GM19239 (cell line): Measurements from ENCODE around the gene AKNA.

Source experiments
- DNase-seq: peaks from one replicate; pipeline ENCODE4 v3.0.0; 2011; ENCODE audit warnings: low spot score; ENCODE audit not compliant: insufficient read length
- FAIRE-seq: peaks from 2 replicates; lab custom pipeline; 2011; peaks lifted over from hg19 to GRCh38; lab: Jason Lieb, UNC

The AKNA gene

DNA sequence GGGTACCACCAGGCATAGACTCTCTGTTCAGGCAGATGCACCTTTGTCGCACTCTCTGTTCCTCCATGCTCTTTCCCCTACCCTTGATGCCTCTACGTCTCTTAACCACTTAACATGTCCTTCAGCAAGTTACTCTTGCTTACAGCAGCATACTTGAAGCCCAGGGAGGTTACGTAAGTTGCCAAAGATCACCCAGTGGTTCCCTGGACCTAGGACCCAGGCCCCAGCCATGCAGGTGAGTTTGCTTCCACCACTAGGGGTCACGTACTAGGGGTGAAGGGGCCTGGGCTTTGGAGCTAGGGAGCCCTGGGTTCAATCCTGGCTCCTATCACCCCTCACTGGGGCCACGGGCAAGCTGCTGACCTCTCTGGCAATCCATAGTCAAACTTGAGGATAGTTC, 8.9 kb downstream of the AKNA start:
- DNase-seq (no peak), FAIRE-seq (no peak)

DNA sequence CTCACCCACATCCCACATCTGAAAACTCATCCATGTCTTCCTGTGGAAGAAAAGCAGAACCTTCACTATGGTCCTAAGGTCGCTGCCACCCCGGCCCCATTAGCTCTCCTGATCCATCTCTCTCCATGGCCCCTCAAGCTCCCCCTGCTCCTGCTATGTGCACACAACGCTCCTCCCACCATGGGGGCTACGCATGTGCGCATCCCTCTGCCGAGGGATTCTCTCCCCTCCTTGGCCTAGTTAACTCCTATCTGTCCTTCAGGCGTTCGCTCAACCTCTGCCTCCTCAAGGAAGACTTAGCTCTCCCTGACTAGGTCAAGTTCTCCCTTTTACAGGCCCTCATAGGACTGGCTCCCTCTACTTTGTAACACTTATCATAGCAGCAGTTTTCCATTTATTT, 9.8 kb downstream of the AKNA start:
- no peak for DNase-seq
- no peak for FAIRE-seq

DNA sequence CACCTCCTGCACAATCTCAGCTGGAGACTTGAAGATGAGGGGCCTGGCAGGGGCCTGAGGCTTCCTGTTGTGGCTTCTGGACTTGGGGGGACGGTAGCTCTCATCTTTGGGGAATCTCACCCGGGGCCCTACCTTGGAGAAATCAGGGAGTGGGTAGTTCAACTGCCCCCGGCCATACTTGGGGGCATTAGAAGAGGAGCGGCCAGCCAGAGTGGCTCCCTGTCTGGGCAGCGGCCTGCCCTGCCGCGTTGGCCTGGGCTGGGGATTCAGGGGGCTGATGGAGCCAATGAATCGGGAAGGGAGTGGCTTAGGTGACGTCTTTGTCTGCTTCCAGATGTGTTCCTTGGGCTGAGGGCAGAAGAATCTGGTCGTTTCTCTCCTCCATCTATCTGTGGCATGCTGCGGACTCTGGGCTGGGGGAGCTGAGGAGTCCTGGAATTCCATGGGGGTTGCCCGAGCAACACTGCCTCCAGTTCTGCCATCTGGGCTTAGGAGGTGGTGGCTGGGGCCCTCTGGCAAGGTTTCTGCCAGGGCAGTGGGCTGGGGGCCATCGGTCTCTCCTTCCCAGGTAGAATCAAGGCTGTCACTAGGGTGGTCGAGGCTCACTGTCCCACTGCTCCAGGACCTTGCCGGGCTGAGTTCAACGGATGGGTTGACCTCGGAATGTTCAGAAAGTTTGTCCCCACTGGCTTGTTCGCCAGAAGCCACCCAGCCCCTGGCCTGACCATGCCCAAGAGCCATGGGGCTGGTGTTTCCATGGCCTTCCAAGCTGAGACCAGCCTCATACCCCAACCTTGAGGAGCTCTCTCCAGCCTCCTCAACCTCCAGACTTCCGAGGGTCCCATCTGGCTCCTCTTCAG, 11.0 kb downstream of the AKNA start:
- no peak for FAIRE-seq

DNA sequence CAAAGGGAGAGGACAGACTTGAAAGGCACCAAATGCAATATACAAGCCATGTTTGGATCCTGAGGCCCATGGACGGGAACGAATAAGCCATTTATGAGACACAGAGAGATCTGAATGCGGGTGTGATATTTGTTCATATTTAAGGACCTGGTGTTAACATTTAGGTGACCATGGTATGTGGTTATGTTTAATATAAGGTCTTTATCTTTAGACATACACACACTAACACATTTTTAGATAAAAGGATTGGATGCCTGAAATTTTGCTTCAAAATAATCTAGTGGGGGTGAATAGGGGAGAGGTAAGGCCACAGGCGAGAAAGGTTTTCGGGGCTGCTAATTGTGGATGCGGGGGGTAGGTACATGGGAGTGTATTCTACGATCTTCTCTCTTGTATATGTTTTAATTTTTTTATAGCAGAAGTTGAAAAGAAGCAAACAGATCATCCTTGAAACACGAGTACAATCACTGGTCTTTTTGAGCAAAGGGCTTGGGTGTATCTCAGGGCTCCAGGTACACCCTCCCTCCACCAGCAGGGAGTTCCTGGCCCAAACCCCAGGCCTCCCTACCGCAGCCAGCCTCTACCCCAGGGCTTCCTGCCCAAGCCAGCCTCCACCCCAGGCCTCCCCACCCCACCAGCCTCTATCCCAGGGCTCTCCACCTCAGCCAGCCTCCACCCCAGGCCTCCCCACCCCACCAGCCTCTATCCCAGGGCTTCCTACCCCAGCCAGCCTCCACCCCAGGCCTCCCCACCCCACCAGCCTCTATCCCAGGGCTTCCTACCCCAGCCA, 12.2 kb downstream of the AKNA start:
- FAIRE-seq = no peak

More for the DNA sequence above, 11.0 kb downstream of the AKNA start:
- no peak for DNase-seq

DNA sequence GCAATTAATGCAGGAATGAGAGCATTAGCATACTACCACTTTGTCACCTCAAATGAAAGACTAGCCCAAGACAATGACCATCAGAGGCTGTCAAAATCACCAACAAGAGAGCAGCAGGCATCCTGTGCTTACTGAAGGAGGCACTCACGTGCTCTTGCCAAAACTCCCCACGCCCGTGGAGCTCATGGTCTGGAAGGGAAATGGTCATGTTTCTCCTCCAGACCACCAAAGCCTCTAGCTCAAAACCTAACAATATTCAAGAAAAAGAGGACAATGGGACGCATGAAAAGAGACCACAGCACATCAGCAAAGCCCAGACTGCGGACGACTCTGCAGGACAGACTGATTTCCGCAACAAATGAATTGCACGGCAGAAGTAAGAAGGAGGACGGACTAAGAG, 12.8 kb downstream of the AKNA start:
- DNase-seq (no peak), FAIRE-seq (no peak)

More for the DNA sequence above, 12.2 kb downstream of the AKNA start:
- no peak for DNase-seq

DNA sequence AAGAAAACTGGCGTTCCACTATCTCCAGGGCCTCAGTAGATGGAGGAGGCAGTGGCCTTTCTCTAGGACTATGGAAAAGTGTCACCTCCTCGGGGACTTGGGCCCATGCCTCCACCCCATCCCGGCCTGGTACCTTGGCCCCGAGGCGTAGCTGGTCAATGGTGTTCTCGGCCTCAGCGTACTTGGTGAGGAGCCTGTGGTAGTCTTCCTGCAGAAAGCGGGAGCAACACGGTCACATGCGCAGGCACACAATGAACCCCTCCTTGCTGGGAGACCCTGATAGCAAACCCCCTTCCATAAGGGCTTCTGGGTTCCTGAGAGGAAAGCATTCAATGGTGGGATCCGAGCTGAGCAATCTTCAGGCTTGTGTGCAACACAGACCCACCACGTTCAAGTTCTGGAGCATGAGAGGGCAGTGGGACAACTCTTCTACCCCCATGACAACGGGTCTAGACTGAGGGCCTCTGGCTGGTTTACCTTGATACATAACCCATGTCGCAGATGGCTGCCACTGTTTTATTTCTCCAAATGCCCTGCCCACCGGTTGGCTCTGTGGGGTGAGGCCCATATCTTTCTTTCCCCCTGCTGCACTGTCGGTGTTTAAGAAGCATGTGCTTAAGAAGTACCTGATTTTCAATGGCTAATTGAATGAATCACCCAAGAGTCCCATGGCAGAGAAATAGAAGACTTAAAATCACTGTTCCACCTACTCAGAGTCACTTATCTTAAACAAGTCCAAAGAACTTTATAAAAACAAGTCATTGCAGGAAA, 13.6 kb downstream of the AKNA start:
- FAIRE-seq = no peak

DNA sequence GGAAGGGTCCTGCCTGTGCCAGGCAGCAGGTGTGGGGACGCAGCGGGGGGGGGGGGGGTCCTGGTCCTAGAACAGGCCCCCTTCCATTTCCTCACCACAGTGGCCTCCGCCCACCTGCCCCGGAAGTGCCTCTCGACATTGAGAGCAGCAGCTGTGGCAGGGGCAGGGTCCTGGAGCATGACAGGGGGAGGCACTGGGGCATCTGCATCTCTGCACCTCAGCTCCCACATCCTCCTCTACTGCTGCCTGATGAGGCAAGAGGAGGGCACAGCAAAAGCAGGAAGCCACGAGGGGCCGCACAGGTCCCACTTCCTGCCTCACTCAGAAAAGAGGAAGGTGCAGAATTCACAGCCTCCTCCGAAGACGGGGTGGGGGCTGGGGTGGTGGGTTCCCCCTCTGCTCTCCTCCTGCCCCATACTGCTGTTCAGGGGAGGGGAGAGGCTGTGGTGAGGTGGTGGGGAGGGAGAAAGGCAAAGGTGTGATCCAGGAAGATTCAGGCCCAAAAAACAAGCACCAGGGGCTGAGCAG, 14.8 kb downstream of the AKNA start:
- DNase-seq (peak; percentile 83), FAIRE-seq (peak; percentile 99)

More for the DNA sequence above, 13.6 kb downstream of the AKNA start:
- DNase-seq = no peak

DNA sequence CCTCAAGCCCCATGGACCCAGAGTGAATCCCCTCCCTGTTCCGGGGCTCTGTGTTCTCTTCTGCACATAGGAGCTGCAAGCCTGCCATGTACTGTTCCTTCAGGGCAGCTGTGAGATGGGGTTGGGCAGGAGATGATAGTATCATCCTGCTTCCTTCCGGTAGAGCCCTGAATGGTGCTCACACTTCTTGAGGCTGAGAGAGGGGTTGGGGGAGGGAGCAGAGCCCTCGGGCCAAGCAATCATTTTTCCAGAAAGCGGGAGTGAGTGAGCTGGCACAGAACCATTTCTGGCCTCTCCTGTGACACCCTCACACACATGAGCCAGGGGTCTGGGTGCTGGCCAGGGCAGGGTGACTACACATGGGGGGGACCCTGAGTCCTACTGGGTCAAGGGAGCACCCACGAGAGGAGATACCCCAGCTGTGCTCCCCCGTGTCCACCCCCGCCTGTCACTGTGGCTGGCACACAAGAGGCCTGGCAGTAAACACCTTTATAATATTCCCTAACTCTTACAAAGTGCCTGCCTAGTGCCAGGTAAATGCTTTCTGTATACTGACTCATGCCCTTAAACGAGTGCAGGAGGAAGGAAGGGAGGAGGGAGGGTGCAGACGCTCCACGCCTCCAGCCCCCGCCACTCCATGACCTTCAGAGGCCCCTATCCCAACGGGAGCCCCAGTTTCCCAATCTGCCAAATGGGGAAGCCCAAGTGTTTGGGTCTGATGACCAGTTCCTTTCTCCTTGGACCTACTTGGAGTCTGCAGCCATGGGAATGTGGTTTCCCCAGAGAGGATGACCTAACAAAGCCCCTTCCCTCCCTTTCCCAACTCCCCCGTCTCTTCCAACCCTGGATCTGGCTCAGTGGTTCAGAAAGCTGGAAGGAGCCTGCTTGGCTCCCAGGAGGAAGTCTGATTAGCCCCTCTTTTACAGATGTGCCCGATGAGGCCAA, 15.5 kb downstream of the AKNA start:
- peak; percentile 45 for DNase-seq
- no peak for FAIRE-seq

DNA sequence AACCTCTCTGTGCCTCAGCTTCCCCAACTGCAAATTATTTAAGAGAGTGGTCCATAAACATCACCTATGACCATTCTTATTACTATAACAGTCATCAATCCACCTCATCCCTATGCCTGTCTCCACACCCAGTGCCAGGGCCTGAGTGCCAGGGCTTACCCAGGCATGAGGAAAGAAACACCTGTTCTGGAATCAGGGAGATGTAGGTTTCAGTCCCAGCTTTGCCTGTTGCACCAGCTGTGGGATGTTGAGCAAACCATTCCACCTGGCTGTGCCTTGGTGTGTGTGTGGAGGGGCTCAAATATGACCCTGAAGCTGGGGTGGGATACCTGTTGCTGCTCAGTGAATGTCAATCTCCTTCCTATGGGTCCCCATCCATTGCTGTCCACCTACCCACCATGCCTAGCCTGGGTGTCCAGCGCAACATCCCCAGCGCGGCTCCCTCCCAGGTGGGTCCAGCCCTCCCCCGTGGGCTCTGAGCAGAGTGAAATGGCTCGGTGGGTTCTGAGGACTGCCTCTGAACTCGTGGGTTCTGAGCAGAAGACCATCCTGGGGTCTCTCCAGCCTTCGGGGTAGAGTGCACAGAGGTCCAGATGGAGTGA, 16.3 kb downstream of the AKNA start:
- no peak for FAIRE-seq
- no peak for DNase-seq

DNA sequence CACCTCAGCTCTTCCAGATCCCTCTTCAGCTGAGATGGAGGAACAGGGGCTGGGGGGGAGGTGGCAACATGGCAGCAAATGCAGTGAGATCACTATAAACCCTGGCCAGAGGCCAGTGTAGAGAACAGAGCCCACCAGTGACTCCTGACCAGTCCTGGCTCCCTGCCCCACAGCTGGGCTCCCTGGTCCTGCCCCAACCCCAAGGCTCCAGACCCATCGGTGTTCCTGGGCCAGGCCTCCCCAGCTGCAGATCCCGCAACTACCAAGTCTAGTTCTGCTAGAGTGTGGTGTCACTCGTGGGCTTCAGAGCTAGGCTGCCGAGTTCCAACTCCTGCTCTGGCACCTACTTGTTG, 16.8 kb downstream of the AKNA start:
- FAIRE-seq (peak; percentile 31), DNase-seq (no peak)

DNA sequence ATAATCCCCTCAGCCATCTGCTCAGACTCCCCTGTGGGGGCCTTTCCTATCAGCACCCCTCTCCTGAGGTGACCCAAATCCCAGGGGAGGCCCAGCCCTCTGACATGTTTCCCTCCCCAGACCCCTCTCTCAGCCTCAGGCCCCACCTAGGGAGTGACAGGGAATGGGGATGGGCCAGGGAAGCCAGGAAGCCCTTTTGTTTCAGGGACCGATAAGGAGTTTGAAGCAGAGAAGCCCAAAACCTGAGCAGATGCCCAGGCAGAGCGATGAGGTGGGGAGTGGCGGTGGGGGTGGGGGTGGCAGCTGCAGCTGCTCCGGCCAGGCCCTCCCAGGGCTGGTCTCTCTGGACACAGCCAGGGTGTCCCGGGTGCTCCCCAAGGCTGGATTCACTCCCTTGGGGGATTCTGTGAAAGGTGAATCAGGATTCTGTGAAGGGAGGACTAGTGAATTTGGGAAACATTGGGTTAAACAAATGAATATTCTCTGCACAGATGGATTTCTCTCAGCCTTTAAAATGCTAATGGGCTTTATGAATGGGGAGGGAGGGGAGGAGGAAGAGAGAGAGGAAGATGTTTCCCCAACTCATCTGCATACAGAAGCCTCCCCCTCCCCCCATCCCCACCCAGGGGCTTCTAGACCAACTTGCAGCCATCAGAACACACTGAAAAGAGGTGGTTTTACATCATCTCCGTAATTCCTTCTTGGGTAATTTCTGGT, 17.4 kb downstream of the AKNA start:
- DNase-seq = no peak
- FAIRE-seq = peak; percentile 64

DNA sequence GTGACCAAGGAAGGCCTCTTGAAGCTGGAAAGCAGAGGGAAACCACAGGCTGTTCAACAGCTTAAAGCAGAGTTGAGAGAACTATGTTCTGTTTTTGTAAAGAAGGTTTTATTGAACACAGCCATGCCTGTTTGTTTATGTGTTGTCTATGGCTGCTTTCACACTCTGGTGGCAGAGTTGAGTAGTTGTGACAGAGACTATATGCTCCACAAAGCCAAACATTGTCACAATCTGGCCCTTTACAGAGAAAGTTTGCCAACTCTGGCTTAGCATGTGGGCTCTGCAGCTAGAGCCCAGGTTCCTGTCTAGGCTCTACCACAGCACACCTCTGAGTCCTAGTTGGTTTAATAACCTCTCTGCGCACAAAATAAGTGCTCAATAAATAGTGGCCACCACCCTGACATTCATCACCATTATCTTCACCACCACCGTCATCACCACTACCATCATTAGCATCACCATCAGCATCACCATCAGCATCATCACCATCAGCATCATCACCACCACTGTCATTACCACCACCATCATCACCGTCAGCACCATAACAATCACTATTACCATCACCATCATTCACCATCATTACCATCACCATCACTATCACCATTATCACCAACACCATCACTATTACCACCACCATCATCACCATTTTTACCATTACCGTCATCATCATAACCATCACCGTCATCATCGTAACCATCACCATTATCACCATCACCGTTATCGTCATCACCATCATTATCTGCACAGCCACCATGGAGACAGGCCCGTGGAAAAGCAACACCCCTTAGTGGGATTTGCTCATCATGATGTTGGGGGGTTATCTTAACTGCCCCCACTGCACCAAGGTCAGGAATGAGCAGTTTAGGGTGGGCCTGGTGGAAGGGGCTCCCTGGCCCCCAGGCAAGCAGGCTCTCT, 18.3 kb downstream of the AKNA start:
- no peak for FAIRE-seq

DNA sequence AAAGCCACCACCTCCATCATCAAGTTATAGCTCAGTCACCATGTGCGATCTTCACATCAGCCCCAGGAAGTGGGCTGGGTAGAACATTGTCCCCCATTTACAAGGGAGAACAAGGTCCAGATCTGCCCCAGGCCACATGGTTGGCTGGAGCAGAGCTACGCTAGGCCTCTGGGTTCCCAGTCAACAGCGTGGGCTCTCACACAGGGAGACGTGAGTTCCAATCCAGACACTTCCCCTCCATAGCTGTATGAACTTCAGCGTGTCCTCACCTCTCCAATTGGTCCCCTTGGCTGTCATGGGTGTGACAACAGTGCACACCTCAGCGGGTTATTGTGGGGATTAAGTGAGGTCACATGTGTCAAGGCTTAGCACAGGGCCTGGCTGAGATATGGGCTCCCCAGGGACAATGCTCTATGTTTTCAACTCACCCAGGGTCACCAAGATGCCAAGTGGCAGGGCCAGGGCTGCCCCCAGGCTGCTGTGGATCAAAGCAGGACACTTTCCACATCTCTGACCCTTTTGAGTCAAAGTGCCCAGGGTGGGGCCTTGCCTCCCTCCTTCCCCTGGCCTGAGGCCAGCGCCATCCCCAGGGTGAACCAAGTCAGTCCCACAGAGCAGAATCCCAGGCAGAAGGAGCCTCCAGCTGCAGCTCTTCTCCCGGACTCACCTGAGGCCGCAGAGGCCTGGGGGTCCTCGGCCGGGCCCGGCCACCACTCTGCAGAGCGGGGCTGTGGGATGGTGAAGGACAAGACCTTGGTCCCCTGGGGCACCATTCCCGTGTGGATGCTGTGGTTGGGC, 19.8 kb downstream of the AKNA start:
- no peak for DNase-seq

More for the DNA sequence above, 18.3 kb downstream of the AKNA start:
- no peak for DNase-seq

DNA sequence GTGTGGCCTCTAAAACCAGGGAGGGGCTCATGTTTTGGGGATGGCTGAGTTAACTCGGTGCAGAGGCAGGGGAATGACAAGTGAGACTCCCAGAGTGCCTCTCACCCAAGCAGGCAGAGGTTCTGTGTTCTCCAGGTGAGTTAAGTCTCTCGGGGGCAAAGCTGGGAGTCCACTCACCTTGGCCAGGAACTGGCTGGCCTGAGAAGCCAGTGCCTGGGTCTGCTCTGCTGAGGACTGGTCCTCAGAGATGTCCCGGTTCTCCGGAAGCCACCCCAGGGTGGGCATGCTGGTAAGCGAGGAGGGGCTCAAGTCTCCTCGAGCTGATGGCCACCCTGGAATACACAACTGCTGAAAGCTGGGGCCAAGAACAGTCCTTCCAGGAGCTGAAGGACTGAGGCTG, 20.4 kb downstream of the AKNA start:
- DNase-seq (no peak), FAIRE-seq (no peak)

More for the DNA sequence above, 19.8 kb downstream of the AKNA start:
- no peak for FAIRE-seq

DNA sequence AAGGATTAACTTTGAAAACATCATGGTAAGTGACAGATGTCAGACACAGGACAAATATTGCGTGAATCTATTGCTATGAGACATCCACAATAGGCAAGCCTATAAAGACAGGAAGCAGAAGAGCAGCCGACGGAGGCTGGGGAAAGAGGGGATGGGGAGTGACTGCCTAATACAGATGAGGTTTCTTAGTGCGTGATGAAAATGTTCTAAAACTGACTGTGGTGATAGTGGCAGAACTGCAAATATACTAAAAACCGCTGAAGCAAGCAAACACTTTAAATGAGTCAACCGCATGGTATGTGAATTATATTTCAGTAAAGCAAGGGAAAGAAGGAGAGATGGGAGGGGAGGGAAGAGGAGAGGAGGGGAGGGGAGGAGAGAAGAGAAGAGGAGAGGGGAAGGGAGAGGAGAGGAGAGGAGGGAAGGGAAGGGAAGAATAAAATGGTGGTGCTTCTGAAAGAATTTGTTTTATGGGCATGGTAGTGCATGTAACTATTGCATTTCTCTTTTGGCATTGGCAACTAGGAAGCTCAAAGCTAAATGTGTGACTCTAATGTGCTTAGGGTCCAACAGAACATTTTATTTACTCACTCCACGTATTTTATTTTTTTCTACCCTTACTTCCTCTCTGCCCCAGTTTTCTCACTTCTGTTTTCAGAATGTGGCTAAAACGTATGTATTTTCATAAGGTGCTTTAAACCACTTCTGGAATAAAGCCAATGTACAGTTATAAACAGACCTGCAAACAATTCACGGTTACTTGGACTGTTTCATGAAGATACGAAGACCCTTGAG, 21.3 kb downstream of the AKNA start:
- peak; percentile 90 for FAIRE-seq

DNA sequence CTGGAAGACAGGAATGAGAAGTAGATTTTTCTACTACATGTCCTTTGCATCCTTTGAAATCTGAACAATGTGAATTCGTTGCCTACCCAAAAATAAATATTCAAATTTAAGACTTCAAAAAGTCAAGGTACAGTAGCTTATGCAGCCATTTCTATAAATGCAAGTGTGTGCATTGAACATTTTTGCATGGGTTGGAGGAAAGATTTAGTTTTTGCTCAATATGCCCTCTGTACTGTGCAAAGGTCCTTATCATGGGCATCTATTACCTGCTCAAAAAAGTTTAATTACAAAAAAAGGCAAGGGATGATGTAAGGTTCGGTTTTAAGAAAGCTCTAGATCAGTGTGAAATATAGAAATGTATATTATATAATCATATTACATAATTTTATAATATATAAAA, 22.6 kb downstream of the AKNA start:
- DNase-seq (no peak), FAIRE-seq (no peak)

More for the DNA sequence above, 21.3 kb downstream of the AKNA start:
- DNase-seq = peak; percentile 37
